Naive B cell (primary cell): ENCODE data around the gene NFKBIE. TPM values are rescaled to one million over a fixed set of nuclear protein-coding genes. Genes with fewer than 3 reads are reported as not detected.

Source experiments
- ATAC-seq, 2 donors: fragments of 150-1000 bp; cut with Tn5 transposase; 2 replicates each; pipeline ENCODE4 v1.10.0; 2021; ENCODE audit warnings: low read depth in 2 of 2, mild to moderate bottlenecking in 2 of 2, moderate library complexity in 2 of 2
- DNase-seq: peaks from one replicate; pipeline ENCODE4 v3.0.0; 2022
- H3K27ac Mint-ChIP-seq, 6 donors: one replicate each; pipeline ENCODE4 v1.8.0; 2020 to 2022; ENCODE audit warnings: mild to moderate bottlenecking in 6 of 6, mixed read lengths in 6 of 6, moderate library complexity in 5 of 6, inconsistent platforms in 2 of 6
- H3K27me3 Mint-ChIP-seq, 3 donors: one replicate each; pipeline ENCODE4 v1.8.0; 2021 to 2022; ENCODE audit warnings: mixed read lengths in 3 of 3, mild to moderate bottlenecking in 1 of 3
- H3K36me3 Mint-ChIP-seq, 2 donors: one replicate each; pipeline ENCODE4 v1.8.0; 2020 to 2022; ENCODE audit warnings: mixed read lengths in 2 of 2, inconsistent platforms in 1 of 2, mild to moderate bottlenecking in 1 of 2
- H3K4me1 Mint-ChIP-seq, 3 donors: one replicate each; pipeline ENCODE4 v1.8.0; 2020 to 2022; ENCODE audit warnings: mixed read lengths in 3 of 3, inconsistent platforms in 1 of 3, mild to moderate bottlenecking in 1 of 3, moderate library complexity in 1 of 3
- H3K4me3 Mint-ChIP-seq, 8 donors: one replicate each; pipeline ENCODE4 v1.8.0; 2020 to 2022; ENCODE audit warnings: mild to moderate bottlenecking in 8 of 8, mixed read lengths in 8 of 8, moderate library complexity in 8 of 8, inconsistent platforms in 2 of 8
- H3K9me3 Mint-ChIP-seq, 7 donors: one replicate each; pipeline ENCODE4 v1.8.0; 2020 to 2022; ENCODE audit warnings: mixed read lengths in 7 of 7, mild to moderate bottlenecking in 5 of 7, inconsistent platforms in 2 of 7, moderate library complexity in 1 of 7
- polyA plus RNA-seq, 6 donors: library from polyadenylated mRNA; unstranded; fragments of 300-500 nt; fragmentation: Illumina TruSeq; gene quantifications; one replicate each; pipeline ENCODE4 v1.2.3, GENCODE V29; 2021; ENCODE audit warnings: low read depth in 6 of 6

NFKBIE gene
- polyA plus RNA-seq, 6 donors from 2014 or later = 22.1 to 30.8 (median 27.9) TPM

DNA sequence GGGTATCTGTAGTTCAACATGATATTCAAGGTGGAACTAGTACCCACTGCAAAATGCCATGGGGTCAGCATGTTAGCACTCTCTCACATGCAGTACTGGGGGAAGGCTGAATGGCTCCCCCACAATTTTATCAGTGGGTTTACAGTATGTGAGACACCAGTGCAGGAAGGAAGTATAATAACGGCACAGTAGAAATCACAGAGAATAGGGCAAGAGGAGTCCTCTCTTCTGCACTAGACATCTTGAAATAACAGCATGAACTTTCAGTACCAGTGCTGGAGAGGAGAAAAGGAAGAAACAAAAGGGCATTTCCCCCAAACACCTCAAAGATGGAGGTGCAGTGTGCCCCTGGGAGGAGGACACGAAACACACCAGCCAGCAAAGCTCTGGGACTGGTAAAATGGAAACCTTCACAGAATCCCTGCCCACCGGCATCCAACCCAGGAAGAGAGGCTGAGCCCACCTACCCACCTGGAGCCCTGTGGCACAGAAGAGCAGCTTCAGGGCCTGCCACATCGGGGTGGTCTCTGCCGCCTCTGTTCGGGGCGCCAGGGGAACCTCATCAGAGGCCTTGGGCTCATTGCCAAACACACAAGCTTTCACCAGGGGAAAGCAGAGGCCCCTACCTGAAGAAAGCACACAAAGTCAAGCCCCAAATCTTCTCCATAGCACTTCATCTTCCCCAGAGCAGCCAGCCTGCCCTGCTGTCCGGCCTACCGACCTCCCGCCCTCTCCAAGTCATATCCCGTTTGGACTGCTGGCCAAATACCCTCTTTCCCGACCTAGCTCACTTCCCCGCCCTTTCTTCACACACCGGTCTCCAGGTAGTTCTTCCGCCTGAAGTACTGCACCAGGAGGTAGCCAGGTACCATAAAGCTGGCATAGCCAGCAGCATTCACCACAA lies 9.2 kb downstream of the NFKBIE start:
- H3K4me3 Mint-ChIP-seq = peak overlapping the region; percentile 59 to 92 (median 89)
- ATAC-seq (no peak), DNase-seq (no peak)
- H3K9me3 Mint-ChIP-seq = peaks cover 0 to 2% (median 0%) of the 10 kb centered on the region in 7 donors
- peaks cover 73 to 84% (median 80%) of the 10 kb centered on the region in 3 donors for H3K4me1 Mint-ChIP-seq
- peaks cover 26 to 52% of the 10 kb centered on the region in 2 donors for H3K36me3 Mint-ChIP-seq
- peak overlapping the region; percentile 92 to 98 (median 95) for H3K27ac Mint-ChIP-seq
- H3K27me3 Mint-ChIP-seq = no peaks in the 10 kb centered on the region

DNA sequence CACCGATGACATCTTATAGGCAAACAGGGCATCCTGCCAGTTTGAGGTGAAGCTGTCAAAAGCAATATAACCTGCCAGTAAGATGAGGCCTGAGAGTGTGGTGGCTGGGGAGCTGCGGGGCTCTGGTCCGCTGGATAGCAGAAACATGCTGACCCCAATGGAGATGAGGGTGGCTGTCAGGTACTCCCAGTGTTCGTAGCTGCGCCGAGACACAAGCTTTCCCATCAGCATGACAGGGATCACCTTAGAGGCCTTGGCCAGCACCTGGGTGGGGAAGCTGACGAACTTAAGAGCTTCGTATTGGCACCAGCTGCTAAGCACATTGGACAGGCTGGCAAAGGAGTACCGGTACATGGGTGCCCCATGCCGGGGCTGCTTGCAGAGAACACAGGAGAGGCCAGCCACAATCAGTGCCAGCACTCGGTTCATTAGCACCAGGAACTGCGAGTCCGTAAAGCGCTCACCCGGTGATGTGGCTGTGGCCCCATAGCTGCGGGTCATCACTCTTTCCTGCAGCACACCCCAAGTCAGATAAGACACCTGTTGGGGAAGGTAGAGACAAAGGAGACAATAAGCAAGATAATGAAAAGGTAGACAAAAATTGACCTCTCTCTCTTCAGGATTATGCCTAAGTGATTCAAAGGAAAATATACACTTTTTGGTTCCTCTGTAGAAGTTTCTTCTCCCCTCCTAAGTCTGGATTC lies 10.1 kb downstream of the NFKBIE start:
- peak overlapping the region; percentile 59 to 92 (median 89) for H3K4me3 Mint-ChIP-seq
- DNase-seq (no peak), ATAC-seq (no peak)
- peaks cover 29 to 51% of the 10 kb centered on the region in 2 donors for H3K36me3 Mint-ChIP-seq
- no peaks in the 10 kb centered on the region for H3K27me3 Mint-ChIP-seq
- H3K9me3 Mint-ChIP-seq = no peaks in the 10 kb centered on the region
- H3K27ac Mint-ChIP-seq = peak overlapping the region in 5 of 6 donors; percentile 81 to 98 (median 92)
- peaks cover 69 to 78% (median 75%) of the 10 kb centered on the region in 3 donors for H3K4me1 Mint-ChIP-seq

DNA sequence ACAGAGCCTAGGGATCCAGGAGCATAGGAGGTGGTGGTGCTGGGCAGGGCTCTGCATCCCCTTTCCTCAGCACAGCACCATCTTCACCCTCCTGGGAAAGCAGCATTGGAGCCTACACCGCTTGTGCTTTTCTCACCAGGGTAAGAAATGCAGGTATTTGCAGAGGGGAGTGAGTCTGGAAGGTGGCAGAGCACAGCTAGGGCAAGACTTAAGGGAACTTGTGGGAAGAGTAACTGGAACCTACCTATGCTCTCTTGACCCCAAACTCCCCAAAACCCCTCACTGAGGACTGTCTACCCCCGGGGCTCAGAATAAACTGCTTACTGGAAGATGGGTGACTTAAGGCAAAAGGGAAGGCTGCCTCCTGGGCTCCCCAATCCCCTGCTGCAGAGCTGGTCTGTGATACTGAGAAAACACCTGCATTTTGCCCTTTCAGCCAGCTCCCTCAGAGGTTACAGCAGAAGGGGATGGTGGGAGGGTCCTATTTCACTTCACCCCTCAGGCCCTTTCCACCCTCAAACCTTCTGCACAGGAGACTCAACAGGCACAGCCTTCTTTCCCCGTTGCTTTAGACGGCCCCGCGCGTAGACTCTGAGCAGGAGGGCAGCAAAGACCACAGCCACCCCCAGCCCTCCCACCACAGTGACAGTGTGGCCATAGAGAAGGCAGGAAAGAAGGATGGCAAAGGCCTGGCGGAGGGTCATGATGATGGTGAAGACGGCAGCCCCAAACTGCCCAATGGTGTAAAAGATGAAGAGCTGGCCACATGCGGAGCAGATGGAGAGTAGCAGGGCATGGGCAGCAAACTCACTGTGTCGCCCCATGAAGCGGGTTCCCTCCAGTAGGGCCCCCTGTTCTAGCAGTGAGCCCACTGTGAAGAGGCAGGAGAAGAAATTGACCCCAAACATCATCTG lies 10.9 kb downstream of the NFKBIE start:
- Mint-ChIP-seq H3K27me3 (no peaks in the 10 kb centered on the region), H3K27ac (peak overlapping the region; percentile 16 to 98 (median 42)), H3K9me3 (no peaks in the 10 kb centered on the region), H3K36me3 (peaks cover 33 to 57% of the 10 kb centered on the region in 2 donors), H3K4me3 (peak overlapping the region in 5 of 8 donors; percentile 6 to 87 (median 39)), H3K4me1 (peaks cover 72 to 78% (median 78%) of the 10 kb centered on the region in 3 donors)
- DNase-seq (no peak), ATAC-seq (no peak)

DNA sequence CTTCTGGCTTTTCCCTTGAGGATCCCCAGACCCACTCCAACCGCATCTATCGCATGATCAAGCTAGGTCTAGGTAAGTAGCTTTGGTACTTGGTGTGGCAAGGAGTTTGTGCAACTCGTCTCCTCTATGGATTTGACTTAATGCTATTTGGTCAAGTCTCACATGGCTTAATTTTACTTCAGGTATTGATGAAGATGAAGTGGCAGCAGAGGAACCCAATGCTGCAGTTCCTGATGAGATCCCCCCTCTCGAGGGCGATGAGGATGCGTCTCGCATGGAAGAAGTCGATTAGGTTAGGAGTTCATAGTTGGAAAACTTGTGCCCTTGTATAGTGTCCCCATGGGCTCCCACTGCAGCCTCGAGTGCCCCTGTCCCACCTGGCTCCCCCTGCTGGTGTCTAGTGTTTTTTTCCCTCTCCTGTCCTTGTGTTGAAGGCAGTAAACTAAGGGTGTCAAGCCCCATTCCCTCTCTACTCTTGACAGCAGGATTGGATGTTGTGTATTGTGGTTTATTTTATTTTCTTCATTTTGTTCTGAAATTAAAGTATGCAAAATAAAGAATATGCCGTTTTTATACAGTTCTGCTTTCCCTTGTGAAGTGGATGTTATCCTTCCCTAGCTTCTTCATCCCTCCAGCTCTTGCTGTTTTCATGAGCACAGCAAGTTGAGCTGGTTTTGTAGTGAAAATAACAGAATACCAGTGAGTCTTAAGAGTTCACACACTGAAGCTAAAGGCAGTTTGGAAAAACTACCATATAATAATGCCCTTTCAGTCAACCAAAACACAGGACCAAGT lies 11.8 kb downstream of the NFKBIE start:
- Mint-ChIP-seq H3K4me1 (peaks cover 73 to 78% (median 77%) of the 10 kb centered on the region in 3 donors), H3K36me3 (peaks cover 34 to 53% of the 10 kb centered on the region in 2 donors), H3K27ac (peak overlapping the region in 4 of 6 donors; percentile 26 to 78 (median 50)), H3K4me3 (peak overlapping the region in 3 of 8 donors; percentile 11 to 84 (median 52)), H3K9me3 (no peaks in the 10 kb centered on the region), H3K27me3 (no peaks in the 10 kb centered on the region)
- ATAC-seq (peak in 1 of 2 donors; percentile 19), DNase-seq (peak; percentile 52)

DNA sequence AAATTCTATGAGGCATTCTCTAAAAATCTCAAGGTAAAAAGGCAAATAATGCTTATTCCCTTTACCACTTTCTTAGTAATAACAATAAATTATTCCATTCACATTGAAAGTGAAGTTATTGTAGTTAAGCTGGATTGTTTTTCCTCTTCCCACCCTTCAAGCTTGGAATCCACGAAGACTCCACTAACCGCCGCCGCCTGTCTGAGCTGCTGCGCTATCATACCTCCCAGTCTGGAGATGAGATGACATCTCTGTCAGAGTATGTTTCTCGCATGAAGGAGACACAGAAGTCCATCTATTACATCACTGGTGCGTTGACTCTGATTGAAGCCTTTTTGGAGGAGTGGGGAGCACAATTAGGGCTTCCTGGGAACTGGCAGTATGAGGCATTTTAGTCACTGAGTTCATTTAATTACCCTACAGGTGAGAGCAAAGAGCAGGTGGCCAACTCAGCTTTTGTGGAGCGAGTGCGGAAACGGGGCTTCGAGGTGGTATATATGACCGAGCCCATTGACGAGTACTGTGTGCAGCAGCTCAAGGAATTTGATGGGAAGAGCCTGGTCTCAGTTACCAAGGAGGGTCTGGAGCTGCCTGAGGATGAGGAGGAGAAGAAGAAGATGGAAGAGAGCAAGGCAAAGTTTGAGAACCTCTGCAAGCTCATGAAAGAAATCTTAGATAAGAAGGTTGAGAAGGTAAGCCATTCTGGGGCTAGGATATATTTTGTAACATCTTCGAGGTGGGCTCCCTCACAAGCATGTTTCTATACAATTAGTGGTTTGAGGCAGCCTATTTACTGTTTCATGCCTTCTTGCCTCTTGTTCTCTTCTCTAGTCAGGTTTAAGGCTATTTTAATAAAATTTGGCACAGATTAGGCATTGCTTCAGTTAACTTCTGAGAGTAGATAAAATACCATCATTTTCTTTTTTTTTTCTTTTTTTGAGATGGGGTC lies 13.5 kb downstream of the NFKBIE start:
- Mint-ChIP-seq H3K9me3 (peaks cover 0 to 3% (median 0%) of the 10 kb centered on the region in 7 donors), H3K4me3 (peak overlapping the region in 3 of 8 donors; percentile 9 to 84 (median 47)), H3K36me3 (peaks cover 36 to 57% of the 10 kb centered on the region in 2 donors), H3K27ac (peak overlapping the region in 4 of 6 donors; percentile 31 to 78 (median 41)), H3K4me1 (peaks cover 70 to 82% (median 77%) of the 10 kb centered on the region in 3 donors), H3K27me3 (peaks cover 0 to 2% (median 0%) of the 10 kb centered on the region in 3 donors)
- no peak for ATAC-seq
- no peak for DNase-seq

DNA sequence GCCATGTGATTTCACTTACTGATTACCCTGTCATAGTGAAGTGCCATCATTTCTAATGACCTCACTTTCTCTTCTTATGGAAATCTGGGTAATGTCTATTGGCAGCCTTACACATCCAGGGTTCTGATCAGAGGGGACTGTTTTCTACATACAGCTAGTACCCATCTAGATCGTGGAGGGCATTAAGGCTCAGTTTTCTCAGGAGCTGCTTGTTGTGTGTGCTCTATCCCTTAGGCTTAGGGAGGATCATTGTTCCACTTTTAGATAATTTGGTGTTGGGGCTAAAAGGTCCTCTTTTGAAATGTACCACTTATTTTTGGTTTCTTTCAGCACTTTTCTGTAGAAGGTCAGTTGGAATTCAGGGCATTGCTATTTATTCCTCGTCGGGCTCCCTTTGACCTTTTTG lies 14.6 kb downstream of the NFKBIE start:
- no peak for ATAC-seq
- Mint-ChIP-seq H3K9me3 (peaks cover 0 to 6% (median 0%) of the 10 kb centered on the region in 7 donors), H3K27ac (peak overlapping the region in 1 of 6 donors; percentile 44), H3K4me3 (peak overlapping the region in 1 of 8 donors; percentile 97), H3K36me3 (peaks cover 36 to 61% of the 10 kb centered on the region in 2 donors), H3K4me1 (peaks cover 65 to 79% (median 69%) of the 10 kb centered on the region in 3 donors), H3K27me3 (peaks cover 0 to 4% (median 0%) of the 10 kb centered on the region in 3 donors)
- no peak for DNase-seq

DNA sequence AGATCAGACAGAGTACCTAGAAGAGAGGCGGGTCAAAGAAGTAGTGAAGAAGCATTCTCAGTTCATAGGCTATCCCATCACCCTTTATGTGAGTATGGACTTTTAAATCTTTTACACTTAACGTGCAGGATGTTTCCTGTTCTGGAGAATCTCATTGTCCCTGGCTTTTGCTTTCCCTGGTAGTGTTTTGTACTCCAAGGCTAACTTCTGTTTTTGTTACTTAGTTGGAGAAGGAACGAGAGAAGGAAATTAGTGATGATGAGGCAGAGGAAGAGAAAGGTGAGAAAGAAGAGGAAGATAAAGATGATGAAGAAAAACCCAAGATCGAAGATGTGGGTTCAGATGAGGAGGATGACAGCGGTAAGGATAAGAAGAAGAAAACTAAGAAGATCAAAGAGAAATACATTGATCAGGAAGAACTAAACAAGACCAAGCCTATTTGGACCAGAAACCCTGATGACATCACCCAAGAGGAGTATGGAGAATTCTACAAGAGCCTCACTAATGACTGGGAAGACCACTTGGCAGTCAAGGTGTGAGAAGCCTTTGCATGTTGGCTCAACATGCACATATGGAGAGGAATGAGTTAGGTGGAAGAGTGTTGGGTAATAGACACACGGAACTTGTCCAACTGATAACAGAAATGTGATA lies 15.2 kb downstream of the NFKBIE start:
- H3K27me3 Mint-ChIP-seq = peaks cover 0 to 4% (median 0%) of the 10 kb centered on the region in 3 donors
- peaks cover 36 to 59% of the 10 kb centered on the region in 2 donors for H3K36me3 Mint-ChIP-seq
- peak overlapping the region in 3 of 8 donors; percentile 40 to 97 (median 86) for H3K4me3 Mint-ChIP-seq
- ATAC-seq (no peak), DNase-seq (no peak)
- peaks cover 0 to 6% (median 0%) of the 10 kb centered on the region in 7 donors for H3K9me3 Mint-ChIP-seq
- H3K4me1 Mint-ChIP-seq = peaks cover 65 to 79% (median 69%) of the 10 kb centered on the region in 3 donors
- peak overlapping the region in 3 of 6 donors; percentile 2 to 44 (median 39) for H3K27ac Mint-ChIP-seq

DNA sequence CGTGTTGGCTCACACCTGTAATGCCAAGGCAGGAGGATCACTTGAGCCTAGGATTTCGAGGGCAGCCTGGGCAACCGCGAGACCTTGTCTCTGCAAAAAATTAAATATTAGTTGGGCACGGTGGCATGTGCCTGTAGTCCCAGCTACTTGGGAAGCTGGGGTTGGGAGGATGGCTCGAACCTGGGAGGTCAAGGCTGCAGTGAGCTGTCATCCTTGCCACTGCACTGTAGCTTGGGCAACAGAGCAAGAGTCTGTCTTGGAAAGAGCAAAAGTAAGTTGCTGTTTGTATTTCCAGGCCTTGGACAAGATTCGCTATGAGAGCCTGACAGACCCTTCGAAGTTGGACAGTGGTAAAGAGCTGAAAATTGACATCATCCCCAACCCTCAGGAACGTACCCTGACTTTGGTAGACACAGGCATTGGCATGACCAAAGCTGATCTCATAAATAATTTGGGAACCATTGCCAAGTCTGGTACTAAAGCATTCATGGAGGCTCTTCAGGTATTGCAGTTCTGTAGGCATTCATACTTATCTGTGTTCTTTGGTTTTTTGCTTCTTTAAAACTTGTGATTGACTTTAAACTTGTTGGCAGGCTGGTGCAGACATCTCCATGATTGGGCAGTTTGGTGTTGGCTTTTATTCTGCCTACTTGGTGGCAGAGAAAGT lies 16.1 kb downstream of the NFKBIE start:
- H3K4me3 Mint-ChIP-seq = peak overlapping the region; percentile 26 to 100 (median 98)
- peaks cover 59 to 71% (median 62%) of the 10 kb centered on the region in 3 donors for H3K4me1 Mint-ChIP-seq
- H3K27ac Mint-ChIP-seq = peak overlapping the region in 5 of 6 donors; percentile 59 to 99 (median 91)
- no peak for ATAC-seq
- peaks cover 36 to 50% of the 10 kb centered on the region in 2 donors for H3K36me3 Mint-ChIP-seq
- peaks cover 0 to 4% (median 0%) of the 10 kb centered on the region in 3 donors for H3K27me3 Mint-ChIP-seq
- peaks cover 0 to 6% (median 0%) of the 10 kb centered on the region in 7 donors for H3K9me3 Mint-ChIP-seq
- no peak for DNase-seq

DNA sequence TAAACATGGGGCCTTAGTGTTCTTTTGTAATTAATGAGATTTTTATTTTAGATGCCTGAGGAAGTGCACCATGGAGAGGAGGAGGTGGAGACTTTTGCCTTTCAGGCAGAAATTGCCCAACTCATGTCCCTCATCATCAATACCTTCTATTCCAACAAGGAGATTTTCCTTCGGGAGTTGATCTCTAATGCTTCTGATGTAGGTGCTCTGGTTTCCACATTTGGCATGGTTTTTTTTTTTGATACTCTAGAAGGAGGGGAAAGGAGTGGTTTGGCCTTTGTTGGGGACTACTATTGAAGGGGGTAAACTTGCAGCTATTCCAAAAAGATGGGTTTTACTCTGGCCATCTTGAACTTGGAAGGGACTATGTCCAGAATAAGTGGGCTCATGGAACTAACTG lies 16.8 kb downstream of the NFKBIE start:
- DNase-seq (no peak), ATAC-seq (no peak)
- H3K9me3 Mint-ChIP-seq = peaks cover 0 to 6% (median 0%) of the 10 kb centered on the region in 7 donors
- H3K36me3 Mint-ChIP-seq = peaks cover 33 to 43% of the 10 kb centered on the region in 2 donors
- peaks cover 52 to 64% (median 59%) of the 10 kb centered on the region in 3 donors for H3K4me1 Mint-ChIP-seq
- peak overlapping the region; percentile 95 to 100 (median 98) for H3K4me3 Mint-ChIP-seq
- H3K27ac Mint-ChIP-seq = peak overlapping the region; percentile 12 to 99 (median 91)
- H3K27me3 Mint-ChIP-seq = peaks cover 0 to 4% (median 0%) of the 10 kb centered on the region in 3 donors
